ENCODE data around the gene TUBB1.

Gene TUBB1

DNA sequence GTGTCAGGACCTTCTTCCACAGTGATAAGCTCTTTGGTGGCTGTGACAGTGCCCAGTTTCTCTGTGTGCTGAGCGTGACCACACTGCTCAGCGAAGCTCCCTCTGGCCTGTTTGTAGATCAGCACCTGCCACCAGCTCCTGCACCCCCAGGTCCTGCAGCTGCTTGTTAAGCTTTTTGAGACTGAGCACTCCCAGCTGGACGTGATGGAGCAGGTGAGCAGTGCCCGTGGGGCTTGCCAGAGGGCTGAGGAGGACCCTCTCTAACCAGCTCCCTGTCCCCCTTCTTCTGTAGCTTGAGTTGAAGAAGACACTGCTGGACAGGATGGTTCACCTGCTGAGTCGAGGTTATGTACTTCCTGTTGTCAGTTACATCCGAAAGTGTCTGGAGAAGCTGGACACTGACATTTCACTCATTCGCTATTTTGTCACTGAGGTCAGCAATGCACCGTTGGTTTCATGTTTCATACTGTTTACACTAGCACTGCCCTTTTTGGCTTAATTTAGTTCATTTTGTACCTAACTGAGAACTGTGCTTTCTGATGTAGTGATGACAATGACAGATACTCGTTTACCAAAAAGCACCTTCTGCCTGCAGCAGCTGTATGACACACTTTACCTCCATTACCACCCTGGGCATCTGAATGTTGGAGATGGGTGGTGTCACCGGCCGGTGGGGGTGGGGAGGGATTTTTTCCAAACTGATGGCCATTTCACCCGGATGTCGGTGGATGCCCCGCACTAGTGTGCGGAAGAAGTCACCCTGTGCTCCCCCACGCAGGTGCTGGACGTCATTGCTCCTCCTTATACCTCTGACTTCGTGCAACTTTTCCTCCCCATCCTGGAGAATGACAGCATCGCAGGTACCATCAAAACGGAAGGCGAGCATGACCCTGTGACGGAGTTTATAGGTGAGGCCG lies 25.6 kb upstream of the TUBB1 start:
- Histone ChIP-seq H3K9ac (ENCODE audit: low read depth, low read length) (no peak overlapping the region), H4K20me1 (ENCODE audit: insufficient read depth, low read length) (peaks cover 18% of the 10 kb centered on the region; the same call in 1 of the 2 replicates), H3K36me3 (ENCODE audit: insufficient read depth, low read length) (peaks cover 76% of the 10 kb centered on the region), H3K27ac (ENCODE audit: low read length) (no peak overlapping the region), H2AFZ (ENCODE audit: low read depth, low read length) (no peak overlapping the region), H3K4me2 (ENCODE audit: insufficient read depth, low read length) (no peak overlapping the region), H3K4me3 (ENCODE audit: low read depth in 1 of 2, low read length in 2 of 2) (no peak overlapping the region), H3K79me2 (ENCODE audit: insufficient read depth, low read length) (no peaks in the 10 kb centered on the region), H3K4me1 (ENCODE audit: insufficient read depth, low read length) (no peaks in the 10 kb centered on the region), H3K27me3 (ENCODE audit: insufficient read depth, low read length, poor library complexity) (no peaks in the 10 kb centered on the region), H3K9me3 (ENCODE audit: insufficient read depth, low read length, severe bottlenecking) (no peaks in the 10 kb centered on the region)
- TF ChIP-seq EZH2 (IDR thresholded peaks at IDR 0.05; ENCODE audit: borderline replicate concordance, low read depth, low read length, severe bottlenecking) = no peak
- TF ChIP-seq, protein P1, sequence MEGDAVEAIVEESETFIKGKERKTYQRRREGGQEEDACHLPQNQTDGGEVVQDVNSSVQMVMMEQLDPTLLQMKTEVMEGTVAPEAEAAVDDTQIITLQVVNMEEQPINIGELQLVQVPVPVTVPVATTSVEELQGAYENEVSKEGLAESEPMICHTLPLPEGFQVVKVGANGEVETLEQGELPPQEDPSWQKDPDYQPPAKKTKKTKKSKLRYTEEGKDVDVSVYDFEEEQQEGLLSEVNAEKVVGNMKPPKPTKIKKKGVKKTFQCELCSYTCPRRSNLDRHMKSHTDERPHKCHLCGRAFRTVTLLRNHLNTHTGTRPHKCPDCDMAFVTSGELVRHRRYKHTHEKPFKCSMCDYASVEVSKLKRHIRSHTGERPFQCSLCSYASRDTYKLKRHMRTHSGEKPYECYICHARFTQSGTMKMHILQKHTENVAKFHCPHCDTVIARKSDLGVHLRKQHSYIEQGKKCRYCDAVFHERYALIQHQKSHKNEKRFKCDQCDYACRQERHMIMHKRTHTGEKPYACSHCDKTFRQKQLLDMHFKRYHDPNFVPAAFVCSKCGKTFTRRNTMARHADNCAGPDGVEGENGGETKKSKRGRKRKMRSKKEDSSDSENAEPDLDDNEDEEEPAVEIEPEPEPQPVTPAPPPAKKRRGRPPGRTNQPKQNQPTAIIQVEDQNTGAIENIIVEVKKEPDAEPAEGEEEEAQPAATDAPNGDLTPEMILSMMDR (IDR thresholded peaks at IDR 0.05; ENCODE audit: borderline replicate concordance, extremely low read depth, low read length, poor library complexity, severe bottlenecking) = no peak
- ATAC-seq (ENCODE audit: insufficient read depth, low read depth) = no peak
- DNase-seq = no peak

DNA sequence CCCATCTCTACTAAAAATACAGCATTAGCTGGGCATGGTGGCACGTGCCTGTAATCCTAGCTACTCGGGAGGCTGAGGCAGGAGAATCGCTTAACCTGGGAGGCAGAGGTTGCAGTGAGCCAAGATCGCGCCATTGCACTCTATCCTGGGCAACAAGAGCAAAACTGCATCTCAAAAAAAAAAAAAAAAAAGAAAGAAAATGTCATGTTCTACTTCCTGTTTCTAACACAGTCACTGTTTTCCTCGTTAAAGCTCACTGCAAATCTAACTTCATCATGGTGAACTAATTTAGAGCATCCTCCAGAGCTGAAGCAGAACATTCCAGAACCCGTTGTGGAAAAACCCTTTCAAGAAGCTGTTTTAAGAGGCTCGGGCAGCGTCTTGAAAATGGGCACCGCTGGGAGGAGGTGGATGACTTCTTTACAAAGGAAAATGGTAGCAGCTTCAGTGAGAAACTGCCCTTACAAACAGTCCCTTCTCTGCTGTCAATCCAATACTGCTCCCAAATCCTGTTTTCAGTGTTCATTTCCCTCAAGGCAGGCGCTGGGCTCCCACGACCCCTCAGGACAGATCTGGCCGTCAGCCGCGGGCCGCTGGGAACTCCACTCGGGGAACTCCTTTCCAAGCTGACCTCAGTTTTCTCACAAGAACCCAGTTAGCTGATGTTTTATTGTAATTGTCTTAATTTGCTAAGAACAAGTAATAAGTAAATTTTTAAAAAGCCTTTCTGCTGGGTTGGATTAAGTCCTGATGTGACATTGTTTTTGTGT lies 24.7 kb upstream of the TUBB1 start:
- TF ChIP-seq, protein P1 (IDR thresholded peaks at IDR 0.05; ENCODE audit: borderline replicate concordance, extremely low read depth, low read length, poor library complexity, severe bottlenecking) = no peak
- TF ChIP-seq EZH2 (IDR thresholded peaks at IDR 0.05; ENCODE audit: borderline replicate concordance, low read depth, low read length, severe bottlenecking) = no peak
- H3K4me3 ChIP-seq (ENCODE audit: low read depth in 1 of 2, low read length in 2 of 2) = no peak overlapping the region
- no peaks in the 10 kb centered on the region for H3K27me3 ChIP-seq (ENCODE audit: insufficient read depth, low read length, poor library complexity)
- no peak overlapping the region for H3K4me2 ChIP-seq (ENCODE audit: insufficient read depth, low read length)
- H3K4me1 ChIP-seq (ENCODE audit: insufficient read depth, low read length) = no peaks in the 10 kb centered on the region
- ATAC-seq (ENCODE audit: insufficient read depth, low read depth) = no peak
- no peaks in the 10 kb centered on the region for H3K79me2 ChIP-seq (ENCODE audit: insufficient read depth, low read length)
- no peak overlapping the region for H3K9ac ChIP-seq (ENCODE audit: low read depth, low read length)
- no peak for DNase-seq
- peaks cover 14% of the 10 kb centered on the region; the same call in 1 of the 2 replicates for H4K20me1 ChIP-seq (ENCODE audit: insufficient read depth, low read length)
- H3K36me3 ChIP-seq (ENCODE audit: insufficient read depth, low read length) = peaks cover 66% of the 10 kb centered on the region
- no peak overlapping the region for H3K27ac ChIP-seq (ENCODE audit: low read length)
- H3K9me3 ChIP-seq (ENCODE audit: insufficient read depth, low read length, severe bottlenecking) = no peaks in the 10 kb centered on the region
- H2AFZ ChIP-seq (ENCODE audit: low read depth, low read length) = no peak overlapping the region

DNA sequence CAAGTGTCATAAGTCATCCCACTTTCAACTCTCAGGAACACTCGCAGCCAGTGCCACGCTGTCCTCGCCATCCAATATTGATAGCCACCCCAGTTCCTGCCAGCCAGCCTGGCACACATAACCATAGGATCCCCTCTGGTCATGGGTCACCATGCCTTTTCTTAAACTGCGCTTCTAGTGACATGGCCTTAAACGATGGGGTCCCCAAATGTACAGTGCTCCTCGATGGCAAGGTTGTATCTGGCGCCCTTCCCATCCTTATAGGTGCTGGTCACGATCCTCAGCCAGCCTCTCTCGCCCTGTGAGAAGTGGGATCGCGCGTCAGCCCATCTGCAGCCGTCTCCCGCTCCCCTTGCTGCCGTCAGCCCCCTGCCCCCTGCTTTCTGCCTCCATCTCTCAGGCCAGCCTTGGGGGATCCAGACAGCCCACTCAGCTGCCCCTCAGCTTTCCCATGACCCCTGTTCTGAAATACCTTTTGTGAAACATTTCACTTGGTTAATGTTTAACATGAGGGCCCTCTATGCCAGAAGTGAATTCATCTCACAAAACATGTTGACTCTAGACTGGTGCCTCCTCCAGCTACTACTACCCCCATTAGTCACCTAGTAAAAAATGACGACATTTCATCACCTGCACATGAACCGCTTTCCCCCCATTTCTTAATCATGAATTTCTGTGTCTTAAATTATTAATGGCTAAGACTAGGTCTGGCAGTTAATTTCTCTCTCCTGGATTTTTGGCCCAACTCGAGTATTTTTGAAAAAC lies 23.6 kb upstream of the TUBB1 start:
- H3K4me3 ChIP-seq (ENCODE audit: low read depth in 1 of 2, low read length in 2 of 2) = no peak overlapping the region
- ATAC-seq (ENCODE audit: insufficient read depth, low read depth) = no peak
- peaks cover 11% of the 10 kb centered on the region; the same call in 1 of the 2 replicates for H4K20me1 ChIP-seq (ENCODE audit: insufficient read depth, low read length)
- DNase-seq = no peak
- no peak for TF ChIP-seq EZH2 (IDR thresholded peaks at IDR 0.05; ENCODE audit: borderline replicate concordance, low read depth, low read length, severe bottlenecking)
- H3K36me3 ChIP-seq (ENCODE audit: insufficient read depth, low read length) = peaks cover 57% of the 10 kb centered on the region
- no peaks in the 10 kb centered on the region for H3K79me2 ChIP-seq (ENCODE audit: insufficient read depth, low read length)
- H3K4me1 ChIP-seq (ENCODE audit: insufficient read depth, low read length) = no peaks in the 10 kb centered on the region
- no peak overlapping the region for H3K4me2 ChIP-seq (ENCODE audit: insufficient read depth, low read length)
- H3K27ac ChIP-seq (ENCODE audit: low read length) = no peak overlapping the region
- no peaks in the 10 kb centered on the region for H3K27me3 ChIP-seq (ENCODE audit: insufficient read depth, low read length, poor library complexity)
- no peak overlapping the region for H2AFZ ChIP-seq (ENCODE audit: low read depth, low read length)
- H3K9ac ChIP-seq (ENCODE audit: low read depth, low read length) = no peak overlapping the region
- no peaks in the 10 kb centered on the region for H3K9me3 ChIP-seq (ENCODE audit: insufficient read depth, low read length, severe bottlenecking)

Measured in DND-41 (cell line).